Mucosa of gallbladder (tissue), 1 donor: ENCODE results near the gene PLD2. TPM values are rescaled to one million over a fixed set of nuclear protein-coding genes. Genes with fewer than 3 reads are reported as not detected.

ENCODE experiments used
- DNase-seq: peaks from one replicate; pipeline ENCODE4 v3.0.0-alpha.2; 2020; ENCODE audit warnings: low spot score
- total RNA-seq: library from RNA; stranded (reverse); gene quantifications from one replicate; pipeline ENCODE4 v1.2.1, GENCODE V29; 2021
- donor health status: DM: no; HTN: no; CAD: no.

The PLD2 gene
- total RNA-seq, 1 donor from 2014 or later = 48.7 TPM

GRCh38 chr17:4833941-4834680 is 27.2 kb downstream of the PLD2 start:
- peak; percentile 30 for DNase-seq

- no peak for DNase-seq
Observed at GRCh38 chr17:4834681-4835020, 27.7 kb downstream of the PLD2 start.

- DNase-seq = no peak
Observed at GRCh38 chr17:4836221-4836620, 29.3 kb downstream of the PLD2 start.

- no peak for DNase-seq
Observed at GRCh38 chr17:4837471-4838308, 30.7 kb downstream of the PLD2 start.

- DNase-seq = no peak
Observed at GRCh38 chr17:4838309-4838785, 31.4 kb downstream of the PLD2 start.

- DNase-seq = no peak
Observed at GRCh38 chr17:4839221-4839620, 32.3 kb downstream of the PLD2 start.

GRCh38 chr17:4839965-4840892 is 33.3 kb downstream of the PLD2 start:
- DNase-seq = no peak

GRCh38 chr17:4840893-4841242 is 33.9 kb downstream of the PLD2 start:
- no peak for DNase-seq

- DNase-seq = no peak
Observed at GRCh38 chr17:4842376-4842775, 35.4 kb downstream of the PLD2 start.

- no peak for DNase-seq
Observed at GRCh38 chr17:4843321-4844000, 36.5 kb downstream of the PLD2 start.

GRCh38 chr17:4845118-4845517 is 38.2 kb downstream of the PLD2 start:
- DNase-seq = no peak

GRCh38 chr17:4846635-4847390 is 39.9 kb downstream of the PLD2 start:
- no peak for DNase-seq

- DNase-seq = no peak
Observed at GRCh38 chr17:4849011-4849536, 42.1 kb downstream of the PLD2 start.

- DNase-seq = no peak
Observed at GRCh38 chr17:4850246-4850645, 43.3 kb downstream of the PLD2 start.

GRCh38 chr17:4851084-4851483 is 44.1 kb downstream of the PLD2 start:
- DNase-seq = no peak

- DNase-seq = no peak
Observed at GRCh38 chr17:4852567-4853207, 45.7 kb downstream of the PLD2 start.

GRCh38 chr17:4853208-4853671 is 46.3 kb downstream of the PLD2 start:
- no peak for DNase-seq

GRCh38 chr17:4854111-4854681 is 47.2 kb downstream of the PLD2 start:
- DNase-seq = no peak

GRCh38 chr17:4856271-4856936 is 49.5 kb downstream of the PLD2 start:
- DNase-seq = no peak
